Natural killer cell treated with Interleukin-12 subunit alpha and Interleukin-12 subunit beta and Interleukin-15 and Interleukin-18, amount 100 ng/mL, for 72 hours (primary cell): ENCODE measurements around the gene KXD1. TPM values are rescaled to one million over a fixed set of nuclear protein-coding genes. Genes with fewer than 3 reads are reported as not detected.
A peak's percentile ranks its signal among the peaks of the same experiment; 100 is the strongest.
"Not testable (repeated sequence)": the region's sequence is repeated elsewhere in the genome, so short reads cannot be mapped to it uniquely, and the experiment has no call there.

Source experiments
- ATAC-seq, 2 donors: fragments of 150-1000 bp; cut with Tn5 transposase in 1 of 2; sonication (Bioruptor Pico), chemical (Tn5 transposase) in 1 of 2; 2 replicates each; pipeline ENCODE4 v1.10.0; 2021
- DNase-seq: peaks from one replicate; pipeline ENCODE4 v3.0.0; 2022; ENCODE audit warnings: low spot score
- H3K27ac Mint-ChIP-seq, 2 donors: 1 replicate in 1 of 2; 2 replicates in 1 of 2; pipeline ENCODE4 v1.8.0; 2022; ENCODE audit warnings: mixed read lengths in 2 of 2, mild to moderate bottlenecking in 1 of 2, moderate library complexity in 1 of 2
- H3K27me3 Mint-ChIP-seq, 2 donors: 1 replicate in 1 of 2; 2 replicates in 1 of 2; pipeline ENCODE4 v1.8.0; 2022; ENCODE audit warnings: mixed read lengths in 2 of 2
- H3K36me3 Mint-ChIP-seq: one replicate; pipeline ENCODE4 v1.8.0; 2022; ENCODE audit warnings: mixed read lengths
- H3K4me1 Mint-ChIP-seq, 2 donors: 1 replicate in 1 of 2; 2 replicates in 1 of 2; pipeline ENCODE4 v1.8.0; 2022; ENCODE audit warnings: low read depth in 2 of 2, mixed read lengths in 2 of 2, mild to moderate bottlenecking in 1 of 2
- H3K4me3 Mint-ChIP-seq: one replicate; pipeline ENCODE4 v1.8.0; 2022; ENCODE audit warnings: mixed read lengths
- H3K9me3 Mint-ChIP-seq: 2 replicates; pipeline ENCODE4 v1.8.0; 2022; ENCODE audit warnings: mixed read lengths
- total RNA-seq, 2 donors: library from RNA; stranded (reverse); gene quantifications; one replicate each; pipeline ENCODE4 v1.2.3, GENCODE V29; 2022

Gene KXD1
- total RNA-seq, 2 donors from 2014 or later, result 105 to 144 TPM

DNA sequence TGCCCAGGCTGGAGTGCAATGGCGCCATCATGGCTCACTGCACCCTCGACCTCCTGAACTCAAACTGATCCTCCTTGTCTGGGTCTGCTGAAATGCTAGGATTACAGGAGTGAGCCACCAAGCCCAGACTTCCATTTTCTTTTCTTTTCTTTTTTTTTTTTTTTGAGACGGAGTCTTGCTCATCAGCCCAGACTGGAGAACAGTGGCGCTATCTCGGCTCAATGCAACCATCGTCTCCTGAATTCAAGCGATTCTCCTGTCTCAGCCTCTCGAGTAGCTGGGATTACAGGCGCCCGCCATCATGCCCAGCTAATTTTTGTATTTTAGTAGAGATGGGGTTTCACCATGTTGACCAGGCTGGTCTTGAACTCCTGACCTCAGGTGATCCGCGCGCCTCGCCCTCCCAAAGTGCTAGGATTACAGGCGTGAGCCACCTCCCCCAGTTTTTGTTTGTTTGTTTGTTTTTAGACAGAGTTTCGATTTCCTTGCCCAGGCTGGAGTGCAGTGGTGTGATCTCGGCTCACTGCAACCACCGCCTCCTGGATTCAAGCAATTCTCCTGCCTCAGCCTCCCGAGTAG is 34.7 kb upstream of the KXD1 start:
- H3K27ac Mint-ChIP-seq, result peak overlapping the region; percentile 69 to 86
- H3K4me3 Mint-ChIP-seq, result peak overlapping the region; percentile 89
- H3K36me3 Mint-ChIP-seq, DNase-seq, H3K27me3 Mint-ChIP-seq, ATAC-seq, H3K9me3 Mint-ChIP-seq: not testable (repeated sequence)
- H3K4me1 Mint-ChIP-seq, result peaks cover 9 to 19% of the 10 kb centered on the region in 2 donors

DNA sequence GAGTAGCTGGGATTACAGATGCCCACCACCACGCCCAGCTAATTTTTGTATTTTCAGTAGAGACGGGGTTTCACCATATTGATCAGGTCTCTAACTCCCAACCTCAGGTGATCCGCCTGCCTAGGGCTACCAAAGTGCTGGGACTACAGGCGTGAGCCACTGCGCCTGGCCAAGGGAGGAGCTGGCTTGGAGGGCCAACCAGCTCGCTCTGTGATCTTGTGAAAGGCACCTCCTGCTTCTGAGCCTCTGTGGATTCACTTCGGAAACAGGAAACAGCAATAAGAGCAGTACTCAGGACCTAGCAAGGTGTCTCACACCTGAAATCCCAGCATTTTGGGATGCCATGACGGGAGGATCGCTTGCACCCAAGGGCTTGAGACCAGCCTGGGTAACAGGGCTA is 33.8 kb upstream of the KXD1 start:
- H3K9me3 Mint-ChIP-seq, result no peaks in the 10 kb centered on the region
- no peak for DNase-seq
- H3K27ac Mint-ChIP-seq, result peak overlapping the region; percentile 69 to 86
- no peaks in the 10 kb centered on the region for H3K27me3 Mint-ChIP-seq
- no peaks in the 10 kb centered on the region for H3K36me3 Mint-ChIP-seq
- H3K4me1 Mint-ChIP-seq, result peaks cover 9 to 16% of the 10 kb centered on the region in 2 donors
- no peak for ATAC-seq
- H3K4me3 Mint-ChIP-seq, result no peak overlapping the region

DNA sequence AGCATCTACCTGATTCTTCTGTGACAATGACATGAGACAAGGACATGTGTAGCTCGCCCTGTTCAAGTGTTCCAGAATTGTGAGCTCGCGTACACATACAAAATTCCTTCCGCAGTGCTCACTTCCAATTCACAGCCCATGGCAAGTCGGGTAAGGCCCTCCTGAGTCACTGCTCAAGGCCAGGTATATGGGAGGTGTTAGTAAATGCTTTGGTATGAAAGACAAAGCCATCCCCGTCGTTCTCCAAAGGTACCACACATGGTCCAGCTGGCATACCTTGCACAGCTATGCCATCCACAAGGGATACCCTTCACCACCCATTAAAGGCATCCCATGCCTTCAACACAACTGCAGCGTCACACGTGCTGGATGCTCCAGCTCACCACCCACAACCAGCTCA is 31.4 kb upstream of the KXD1 start:
- H3K36me3 Mint-ChIP-seq, result no peaks in the 10 kb centered on the region
- H3K4me1 Mint-ChIP-seq, result peaks cover 0 to 2% of the 10 kb centered on the region in 2 donors
- ATAC-seq, result no peak
- H3K9me3 Mint-ChIP-seq, result no peaks in the 10 kb centered on the region
- H3K27ac Mint-ChIP-seq, result no peak overlapping the region
- DNase-seq, result no peak
- H3K4me3 Mint-ChIP-seq, result no peak overlapping the region
- no peaks in the 10 kb centered on the region for H3K27me3 Mint-ChIP-seq

DNA sequence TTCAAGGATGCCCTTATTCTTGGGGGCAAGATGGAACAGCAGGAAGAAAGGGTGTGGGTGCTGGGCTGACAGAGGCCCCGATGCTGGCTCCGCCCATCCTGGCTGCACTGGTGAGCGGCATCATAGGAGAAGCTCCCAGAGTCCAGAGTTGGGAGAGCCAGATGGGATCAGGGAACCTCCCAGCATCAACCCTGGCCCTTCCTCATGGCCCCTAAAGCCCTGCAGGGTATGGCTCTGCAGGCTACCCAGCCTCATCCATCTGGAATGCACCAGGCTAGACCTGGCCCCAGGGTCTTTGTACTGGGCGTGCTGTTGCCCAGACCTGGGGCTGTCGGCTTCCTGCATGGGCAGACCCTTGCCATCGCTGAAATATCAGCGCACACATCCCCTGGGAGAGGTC is 27.9 kb upstream of the KXD1 start:
- H3K27ac Mint-ChIP-seq, result no peak overlapping the region
- H3K4me1 Mint-ChIP-seq, result peaks cover 0 to 6% of the 10 kb centered on the region in 2 donors
- DNase-seq (no peak), ATAC-seq (no peak)
- no peaks in the 10 kb centered on the region for H3K9me3 Mint-ChIP-seq
- no peaks in the 10 kb centered on the region for H3K27me3 Mint-ChIP-seq
- H3K4me3 Mint-ChIP-seq, result no peak overlapping the region
- H3K36me3 Mint-ChIP-seq, result no peaks in the 10 kb centered on the region

DNA sequence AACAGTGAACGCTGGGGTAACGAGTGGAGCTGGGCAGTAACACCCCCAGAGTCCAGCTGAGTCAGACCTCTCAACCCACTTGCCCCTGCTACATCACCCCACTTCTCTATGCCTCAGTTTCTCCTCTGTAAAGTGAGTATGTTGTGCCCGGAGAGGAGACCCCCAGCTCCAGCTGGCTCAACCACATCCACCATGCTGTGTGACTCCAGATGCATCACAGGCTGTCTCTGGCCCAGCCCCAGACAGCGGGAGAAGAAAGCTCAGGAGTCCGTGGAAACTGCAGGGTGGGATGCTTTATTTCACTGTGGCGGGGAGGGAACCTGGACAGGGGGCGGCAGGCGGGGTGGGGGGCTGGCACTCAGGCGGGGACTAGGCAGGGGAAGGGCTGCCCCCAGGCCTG is 26.2 kb upstream of the KXD1 start:
- no peak overlapping the region for H3K27ac Mint-ChIP-seq
- no peak overlapping the region for H3K4me3 Mint-ChIP-seq
- DNase-seq, result peak; percentile 49
- no peaks in the 10 kb centered on the region for H3K36me3 Mint-ChIP-seq
- no peaks in the 10 kb centered on the region for H3K27me3 Mint-ChIP-seq
- H3K4me1 Mint-ChIP-seq, result peaks cover 0 to 6% of the 10 kb centered on the region in 2 donors
- ATAC-seq, result no peak
- H3K9me3 Mint-ChIP-seq, result no peaks in the 10 kb centered on the region

DNA sequence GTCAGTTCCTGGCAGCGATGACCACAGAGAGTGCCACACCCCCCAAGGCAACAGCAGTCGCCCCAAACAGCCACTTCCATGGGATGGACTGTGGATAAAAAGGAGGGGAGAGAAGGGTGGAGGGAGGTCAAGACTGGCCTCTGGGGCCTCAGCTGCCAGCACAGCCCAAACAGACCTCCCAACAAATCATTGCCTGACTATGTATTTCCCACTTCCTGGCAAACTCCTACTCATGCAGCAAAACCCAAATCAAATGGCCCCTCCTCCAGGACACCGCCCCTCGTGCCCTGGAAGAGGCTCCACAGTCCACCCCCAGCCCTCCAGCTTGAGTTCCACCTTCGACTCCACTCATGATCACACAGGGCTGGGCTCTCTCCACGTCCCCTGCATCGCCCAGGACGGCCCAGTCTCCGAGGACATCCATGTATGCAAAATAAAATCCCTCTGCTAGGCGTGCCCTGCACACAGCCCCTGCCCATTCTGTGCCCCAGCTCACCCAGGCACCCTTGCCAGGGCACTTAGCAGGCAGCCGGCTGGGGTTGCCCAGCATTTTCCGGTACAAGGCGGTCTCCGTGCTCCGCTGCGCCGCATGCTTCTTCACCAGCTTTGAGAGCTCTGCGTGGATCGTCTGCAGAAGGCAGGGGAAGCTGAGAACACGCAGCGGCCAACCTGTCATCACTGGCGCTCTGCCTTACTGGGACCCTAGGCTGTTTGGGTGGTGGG is 25.3 kb upstream of the KXD1 start:
- no peaks in the 10 kb centered on the region for H3K9me3 Mint-ChIP-seq
- no peak overlapping the region for H3K27ac Mint-ChIP-seq
- H3K27me3 Mint-ChIP-seq, result no peaks in the 10 kb centered on the region
- ATAC-seq (no peak), DNase-seq (peak; percentile 54)
- H3K4me3 Mint-ChIP-seq, result no peak overlapping the region
- no peaks in the 10 kb centered on the region for H3K36me3 Mint-ChIP-seq
- H3K4me1 Mint-ChIP-seq, result peaks cover 0 to 6% of the 10 kb centered on the region in 2 donors

DNA sequence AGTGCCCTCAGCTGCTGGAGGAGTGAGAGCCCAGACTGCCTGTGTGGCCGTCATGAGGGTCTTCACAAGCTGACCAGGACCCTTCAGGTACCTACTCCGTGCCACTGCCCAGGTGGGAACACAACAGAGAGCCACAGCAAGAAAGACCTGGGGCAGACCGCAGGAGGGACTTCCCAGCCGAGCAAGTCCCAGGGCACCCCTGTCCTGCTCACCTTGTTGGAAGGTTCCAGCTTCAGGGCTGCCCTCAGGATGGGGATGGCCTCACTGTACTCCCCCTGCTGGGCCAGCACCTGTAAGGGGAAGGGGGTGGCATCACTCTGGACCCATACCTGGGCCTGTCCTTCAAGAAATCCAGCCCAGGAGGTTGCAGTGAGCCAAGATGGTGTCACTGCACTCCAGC is 24.6 kb upstream of the KXD1 start:
- H3K9me3 Mint-ChIP-seq, result no peaks in the 10 kb centered on the region
- peak; percentile 49 for DNase-seq
- no peak overlapping the region for H3K27ac Mint-ChIP-seq
- ATAC-seq, result peak in 1 of 2 donors; percentile 24
- no peaks in the 10 kb centered on the region for H3K27me3 Mint-ChIP-seq
- peaks cover 0 to 6% of the 10 kb centered on the region in 2 donors for H3K4me1 Mint-ChIP-seq
- no peaks in the 10 kb centered on the region for H3K36me3 Mint-ChIP-seq
- H3K4me3 Mint-ChIP-seq, result no peak overlapping the region

DNA sequence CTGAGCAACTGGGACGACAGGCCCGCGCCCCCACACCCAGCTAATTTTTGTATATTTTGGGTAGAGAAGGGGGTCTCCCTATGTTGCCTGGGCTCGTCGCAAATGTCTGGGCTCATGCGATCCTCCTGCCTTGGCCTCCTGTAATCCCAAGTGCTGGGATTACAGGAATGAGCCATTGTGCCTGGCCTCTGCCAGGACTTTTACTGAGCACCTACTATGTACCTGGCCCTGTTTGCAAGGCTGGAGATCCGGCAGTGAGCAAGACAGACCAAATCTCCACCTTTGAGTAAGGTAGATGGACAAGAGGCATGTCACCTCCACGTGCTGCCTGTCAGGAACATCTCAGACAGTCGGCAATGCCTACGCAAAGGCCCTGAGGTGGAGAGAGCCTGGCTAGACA is 21.2 kb upstream of the KXD1 start:
- no peaks in the 10 kb centered on the region for H3K9me3 Mint-ChIP-seq
- peaks cover 5 to 11% of the 10 kb centered on the region in 2 donors for H3K4me1 Mint-ChIP-seq
- H3K36me3 Mint-ChIP-seq, result no peaks in the 10 kb centered on the region
- no peak overlapping the region for H3K4me3 Mint-ChIP-seq
- H3K27me3 Mint-ChIP-seq, result no peaks in the 10 kb centered on the region
- no peak overlapping the region for H3K27ac Mint-ChIP-seq
- DNase-seq (peak; percentile 13), ATAC-seq (no peak)

DNA sequence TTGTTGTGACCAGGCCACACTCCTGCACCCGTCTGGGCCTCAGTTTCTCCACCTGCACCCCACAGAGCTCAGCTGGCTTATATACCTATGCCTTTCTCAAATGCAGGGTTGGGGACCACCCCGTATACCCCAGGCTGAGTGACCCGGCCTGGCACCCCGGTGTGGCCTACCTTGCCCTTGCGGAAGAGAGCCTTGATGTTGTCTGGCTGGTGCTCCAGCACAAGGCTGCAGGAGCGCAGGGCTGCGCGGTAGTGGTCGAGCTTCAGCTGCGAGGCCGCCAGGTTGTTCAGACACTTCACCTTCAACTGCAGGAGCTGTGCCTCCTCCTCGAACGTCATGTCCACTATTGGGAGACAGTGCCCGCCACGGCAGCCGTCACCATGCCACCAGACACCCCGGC is 20.2 kb upstream of the KXD1 start:
- no peak overlapping the region for H3K27ac Mint-ChIP-seq
- H3K27me3 Mint-ChIP-seq, result no peaks in the 10 kb centered on the region
- H3K9me3 Mint-ChIP-seq, result no peaks in the 10 kb centered on the region
- H3K4me1 Mint-ChIP-seq, result peaks cover 12 to 16% of the 10 kb centered on the region in 2 donors
- ATAC-seq (no peak), DNase-seq (peak; percentile 44)
- H3K4me3 Mint-ChIP-seq, result no peak overlapping the region
- no peaks in the 10 kb centered on the region for H3K36me3 Mint-ChIP-seq

DNA sequence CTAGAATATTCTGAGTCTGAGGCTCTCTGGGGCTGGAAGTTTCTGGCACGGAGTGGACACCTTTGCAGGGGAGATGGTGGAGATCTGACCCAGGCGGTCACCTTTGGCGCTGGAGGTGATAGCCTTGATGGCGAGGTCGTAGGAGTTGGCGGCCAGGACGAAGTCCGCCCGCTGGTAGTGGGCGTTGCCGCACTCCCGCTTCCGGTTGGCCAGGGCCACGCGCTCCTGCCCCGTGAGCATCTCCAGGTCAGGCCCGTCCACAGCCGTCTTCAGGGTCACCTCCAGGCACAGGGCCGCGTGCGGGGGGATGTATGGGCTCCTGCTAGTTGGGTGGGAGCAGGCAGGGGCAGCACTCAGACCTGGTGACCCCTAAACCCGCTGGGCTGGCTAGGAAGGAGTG is 19.6 kb upstream of the KXD1 start:
- DNase-seq (peak; percentile 50), ATAC-seq (no peak)
- Mint-ChIP-seq H3K27me3 (no peaks in the 10 kb centered on the region), H3K4me3 (no peak overlapping the region), H3K9me3 (no peaks in the 10 kb centered on the region), H3K4me1 (peaks cover 15 to 19% of the 10 kb centered on the region in 2 donors), H3K27ac (no peak overlapping the region), H3K36me3 (no peaks in the 10 kb centered on the region)

DNA sequence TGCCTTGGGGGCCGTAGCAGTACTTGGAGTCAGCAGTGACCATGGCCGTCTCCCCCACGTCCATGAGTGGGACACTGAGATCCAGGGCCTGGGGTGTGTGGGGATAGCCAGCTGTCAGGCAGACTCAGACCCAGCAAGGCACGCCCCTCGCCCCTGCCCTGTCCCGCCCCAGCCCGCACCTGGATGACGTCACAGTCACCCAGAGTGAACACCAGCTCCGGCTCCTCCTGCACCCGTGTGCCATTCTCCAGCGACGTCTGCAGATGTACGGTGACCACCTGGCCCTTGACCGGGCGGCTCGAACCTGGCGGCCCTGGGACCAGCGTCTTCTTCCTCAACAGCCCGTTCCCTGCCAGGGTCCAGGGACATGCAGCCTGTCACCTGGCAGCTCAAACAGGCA is 18.3 kb upstream of the KXD1 start:
- ATAC-seq, result no peak
- no peaks in the 10 kb centered on the region for H3K27me3 Mint-ChIP-seq
- DNase-seq, result peak; percentile 51
- H3K36me3 Mint-ChIP-seq, result no peaks in the 10 kb centered on the region
- peaks cover 22 to 24% of the 10 kb centered on the region in 2 donors for H3K4me1 Mint-ChIP-seq
- no peak overlapping the region for H3K4me3 Mint-ChIP-seq
- H3K27ac Mint-ChIP-seq, result no peak overlapping the region
- H3K9me3 Mint-ChIP-seq, result no peaks in the 10 kb centered on the region

DNA sequence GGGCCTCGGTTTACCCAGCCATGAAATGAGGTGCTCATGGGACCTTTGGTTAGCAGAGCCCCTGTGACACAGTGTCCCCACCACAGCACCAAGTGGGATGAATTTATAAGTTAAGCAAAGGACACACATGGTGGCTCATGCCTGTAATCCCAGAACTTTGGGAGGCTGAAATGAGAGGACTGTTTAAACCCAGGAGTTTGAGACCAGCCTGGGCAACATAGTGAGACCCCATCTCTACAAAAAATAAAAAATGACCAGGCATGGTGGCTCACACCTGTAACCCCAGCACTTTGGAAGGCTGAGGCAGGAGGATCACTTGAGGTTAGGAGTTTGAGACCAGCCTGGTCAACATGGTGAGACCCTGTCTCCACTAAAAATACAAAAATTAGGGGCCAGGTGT is 17.5 kb upstream of the KXD1 start:
- H3K4me3 Mint-ChIP-seq, ATAC-seq, H3K36me3 Mint-ChIP-seq, H3K27me3 Mint-ChIP-seq, H3K9me3 Mint-ChIP-seq: not testable (repeated sequence)
- Mint-ChIP-seq H3K4me1 (peaks cover 24 to 26% of the 10 kb centered on the region in 2 donors), H3K27ac (peak overlapping the region in 1 of 2 donors; percentile 35)
- DNase-seq, result peak; percentile 16

DNA sequence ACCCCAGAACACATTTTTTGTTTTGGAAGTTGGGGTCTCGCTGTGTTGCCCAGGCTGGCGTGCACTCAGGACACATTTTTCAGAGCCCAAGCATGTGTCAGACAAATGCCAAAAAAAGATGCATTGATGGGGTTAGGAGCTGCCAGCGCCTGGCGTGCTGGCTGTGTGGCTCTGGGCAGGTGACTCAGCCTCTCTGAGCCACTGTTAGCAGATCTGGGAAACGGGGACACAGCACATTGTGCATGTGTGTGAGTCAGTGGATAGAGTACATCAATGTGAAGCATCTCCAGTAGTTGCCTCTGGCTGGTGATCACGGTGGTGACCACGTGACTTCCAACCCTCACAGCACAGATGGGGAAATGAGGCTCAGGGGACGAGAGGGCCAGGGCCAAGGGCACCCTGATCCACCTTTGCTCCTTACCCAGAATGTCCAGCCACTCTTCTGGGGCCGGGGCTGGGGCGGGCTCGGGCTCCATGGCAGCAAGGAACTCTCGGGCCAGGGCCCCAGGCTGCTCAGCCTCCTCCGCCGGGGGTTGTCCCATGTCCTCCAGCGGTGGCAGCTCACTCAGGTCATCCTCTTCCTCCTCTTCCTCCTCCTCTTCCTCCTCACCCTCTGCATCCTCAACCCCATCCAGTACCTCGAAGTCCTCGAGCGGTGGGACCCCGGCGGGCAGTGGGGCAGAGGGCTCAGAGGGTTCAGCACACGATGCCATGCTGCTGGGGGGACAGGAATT is 16.2 kb upstream of the KXD1 start:
- ATAC-seq, result no peak
- H3K36me3 Mint-ChIP-seq, result no peaks in the 10 kb centered on the region
- H3K9me3 Mint-ChIP-seq, result no peaks in the 10 kb centered on the region
- peak overlapping the region; percentile 30 for H3K4me3 Mint-ChIP-seq
- H3K27me3 Mint-ChIP-seq, result no peaks in the 10 kb centered on the region
- peaks cover 24 to 26% of the 10 kb centered on the region in 2 donors for H3K4me1 Mint-ChIP-seq
- peak overlapping the region in 1 of 2 donors; percentile 89 for H3K27ac Mint-ChIP-seq
- DNase-seq, result peak; percentile 40
